Esophagus squamous epithelium (tissue), 4 donors: ENCODE measurements around the gene AMPD2.

Source experiments
- POLR2A ChIP-seq, 4 donors: fragments of 450-650 bp; IDR thresholded peaks; one replicate each; pipeline ENCODE4 v1.6.1; 2017; ENCODE audit warnings: antibody characterized with exemption in 4 of 4, mild to moderate bottlenecking in 4 of 4, moderate library complexity in 3 of 4
- TF ChIP-seq, protein P1 (sequence below), 6 experiments: fragments of 450-650 bp in 4 of 6; fragments of 200-600 bp in 2 of 6; sonication (generic) in 2 of 6; IDR thresholded peaks; one replicate each; pipeline ENCODE4 v1.5.1; 2016 to 2019; ENCODE audit warnings: antibody characterized with exemption in 6 of 6, mild to moderate bottlenecking in 4 of 6, moderate library complexity in 4 of 6

DNA sequence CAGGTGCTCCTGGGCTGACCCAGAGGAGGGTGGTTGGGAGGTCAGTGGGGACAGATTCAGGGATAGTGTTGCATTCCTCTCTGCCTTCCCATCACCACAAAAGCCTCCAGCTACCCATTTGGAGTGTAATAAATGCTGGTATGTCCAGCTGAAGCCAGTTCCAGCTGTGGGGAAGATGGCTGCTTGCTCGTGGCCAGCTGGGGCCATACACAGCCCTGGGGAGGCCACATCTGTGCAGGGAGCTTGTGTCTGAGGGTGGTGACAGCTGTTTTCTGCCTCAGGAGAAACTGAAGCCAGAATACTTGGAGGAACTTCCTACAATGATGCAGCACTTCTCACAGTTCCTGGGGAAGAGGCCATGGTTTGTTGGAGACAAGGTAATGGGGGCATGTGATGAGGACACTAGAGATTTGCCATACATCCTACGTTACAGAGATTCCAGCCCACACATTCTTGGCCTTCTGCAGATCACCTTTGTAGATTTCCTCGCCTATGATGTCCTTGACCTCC lies 39.0 kb downstream of the AMPD2 start:
- TF ChIP-seq, protein P1, sequence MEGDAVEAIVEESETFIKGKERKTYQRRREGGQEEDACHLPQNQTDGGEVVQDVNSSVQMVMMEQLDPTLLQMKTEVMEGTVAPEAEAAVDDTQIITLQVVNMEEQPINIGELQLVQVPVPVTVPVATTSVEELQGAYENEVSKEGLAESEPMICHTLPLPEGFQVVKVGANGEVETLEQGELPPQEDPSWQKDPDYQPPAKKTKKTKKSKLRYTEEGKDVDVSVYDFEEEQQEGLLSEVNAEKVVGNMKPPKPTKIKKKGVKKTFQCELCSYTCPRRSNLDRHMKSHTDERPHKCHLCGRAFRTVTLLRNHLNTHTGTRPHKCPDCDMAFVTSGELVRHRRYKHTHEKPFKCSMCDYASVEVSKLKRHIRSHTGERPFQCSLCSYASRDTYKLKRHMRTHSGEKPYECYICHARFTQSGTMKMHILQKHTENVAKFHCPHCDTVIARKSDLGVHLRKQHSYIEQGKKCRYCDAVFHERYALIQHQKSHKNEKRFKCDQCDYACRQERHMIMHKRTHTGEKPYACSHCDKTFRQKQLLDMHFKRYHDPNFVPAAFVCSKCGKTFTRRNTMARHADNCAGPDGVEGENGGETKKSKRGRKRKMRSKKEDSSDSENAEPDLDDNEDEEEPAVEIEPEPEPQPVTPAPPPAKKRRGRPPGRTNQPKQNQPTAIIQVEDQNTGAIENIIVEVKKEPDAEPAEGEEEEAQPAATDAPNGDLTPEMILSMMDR (IDR thresholded peaks at IDR 0.05) = no peak
- no peak for TF ChIP-seq POLR2A (IDR thresholded peaks at IDR 0.05)
